ENCODE data around the gene GRID2IP. TPM values are rescaled to one million over a fixed set of nuclear protein-coding genes. Genes with fewer than 3 reads are reported as not detected.
"Not testable (repeated sequence)": the region's sequence is repeated elsewhere in the genome, so short reads cannot be mapped to it uniquely, and the experiment has no call there.

The GRID2IP gene
- total and polyA plus RNA-seq, 2 donors (not counting 1 experiment from before 2014, with no cell fraction given): 0.72 to 1.7 TPM

GRCh38 chr7:6475433-6476186, 75.7 kb downstream of the GRID2IP start:
- Histone ChIP-seq H3K27me3 (replicated peaks in 1 of 4; ENCODE audit: control extremely low read depth in 1 of 4, control insufficient read depth in 3 of 4, insufficient read depth in 4 of 4, low read length in 3 of 4) (no peaks in the 10 kb centered on the region), H3K9me3 (ENCODE audit: control extremely low read depth in 1 of 3, control insufficient read depth in 2 of 3, insufficient read depth in 1 of 3, low read length in 2 of 3) (no peaks in the 10 kb centered on the region), H3K36me3 (replicated peaks in 1 of 2; ENCODE audit: control extremely low read depth in 1 of 2, control insufficient read depth in 1 of 2, extremely low read depth in 1 of 2, insufficient read depth in 2 of 2, low read length in 1 of 2) (peaks cover 0 to 30% of the 10 kb centered on the region in 2 experiments), H3K4me3 (ENCODE audit: control extremely low read depth in 1 of 5, extremely low read depth in 1 of 5, insufficient read depth in 1 of 5, low read depth in 2 of 5, low read length in 4 of 5) (no peak overlapping the region), H4K20me1 (ENCODE audit: control insufficient read depth, insufficient read depth, low read length, poor library complexity, severe bottlenecking) (peaks cover 62% of the 10 kb centered on the region), H3K4me2 (replicated peaks; ENCODE audit: low read depth, low read length, poor library complexity, severe bottlenecking) (no peak overlapping the region), H3K4me1 (ENCODE audit: control insufficient read depth in 2 of 2, insufficient read depth in 2 of 2, low read length in 2 of 2) (peaks cover 5 to 27% of the 10 kb centered on the region in 2 donors), H3K9ac (ENCODE audit: low read length) (no peak overlapping the region), H2AFZ (ENCODE audit: insufficient read depth, low read depth, low read length, poor library complexity, severe bottlenecking) (no peak overlapping the region), H3K27ac (ENCODE audit: low read length in 2 of 2) (no peak overlapping the region), H3K79me2 (ENCODE audit: control insufficient read depth, insufficient read depth, low read length) (peaks cover 66% of the 10 kb centered on the region)
- WGBS (ENCODE audit: insufficient coverage): 60% methylated on average over 1 of the region's 3 CpGs
- TF ChIP-seq CTCF (IDR thresholded peaks at IDR 0.05): no peak
- no peak for TF ChIP-seq EZH2 (IDR thresholded peaks at IDR 0.05; ENCODE audit: borderline replicate concordance, insufficient read depth, low read depth, low read length, poor library complexity, severe bottlenecking)
- intact Hi-C loops (cut with micrococcal nuclease): no loop called here
- H3K9me3 Mint-ChIP-seq (ENCODE audit: insufficient read depth): no peaks in the 10 kb centered on the region
- H3K4me1 Mint-ChIP-seq: peaks cover 51% of the 10 kb centered on the region
- ATAC-seq (ENCODE audit: low read depth) (no peak), DNase-seq (no peak)
- no peak overlapping the region for H3K27ac Mint-ChIP-seq
- ChIA-PET CTCF (no interaction called here), POLR2A (no interaction called here)
- H3K4me3 Mint-ChIP-seq: no peak overlapping the region
- no peaks in the 10 kb centered on the region for H3K27me3 Mint-ChIP-seq

GRCh38 chr7:6465862-6466261, 85.4 kb downstream of the GRID2IP start:
- H3K9me3 Mint-ChIP-seq (ENCODE audit: insufficient read depth): no peaks in the 10 kb centered on the region
- Histone ChIP-seq H3K27ac (ENCODE audit: low read length in 2 of 2) (no peak overlapping the region), H3K4me3 (ENCODE audit: control extremely low read depth in 1 of 5, extremely low read depth in 1 of 5, insufficient read depth in 1 of 5, low read depth in 2 of 5, low read length in 4 of 5) (no peak overlapping the region), H2AFZ (ENCODE audit: insufficient read depth, low read depth, low read length, poor library complexity, severe bottlenecking) (no peak overlapping the region), H3K9ac (ENCODE audit: low read length) (no peak overlapping the region), H3K4me2 (replicated peaks; ENCODE audit: low read depth, low read length, poor library complexity, severe bottlenecking) (no peak overlapping the region), H3K27me3 (replicated peaks in 1 of 4; ENCODE audit: control extremely low read depth in 1 of 4, control insufficient read depth in 3 of 4, insufficient read depth in 4 of 4, low read length in 3 of 4) (no peaks in the 10 kb centered on the region), H3K9me3 (ENCODE audit: control extremely low read depth in 1 of 3, control insufficient read depth in 2 of 3, insufficient read depth in 1 of 3, low read length in 2 of 3) (no peaks in the 10 kb centered on the region), H3K4me1 (ENCODE audit: control insufficient read depth in 2 of 2, insufficient read depth in 2 of 2, low read length in 2 of 2) (peaks cover 0 to 3% of the 10 kb centered on the region in 2 donors), H4K20me1 (ENCODE audit: control insufficient read depth, insufficient read depth, low read length, poor library complexity, severe bottlenecking) (no peaks in the 10 kb centered on the region), H3K79me2 (ENCODE audit: control insufficient read depth, insufficient read depth, low read length) (no peaks in the 10 kb centered on the region), H3K36me3 (replicated peaks in 1 of 2; ENCODE audit: control extremely low read depth in 1 of 2, control insufficient read depth in 1 of 2, extremely low read depth in 1 of 2, insufficient read depth in 2 of 2, low read length in 1 of 2) (peaks cover 5 to 52% of the 10 kb centered on the region in 2 experiments)
- WGBS (ENCODE audit: insufficient coverage): 98% methylated on average over 5 of the region's 8 CpGs
- TF ChIP-seq CTCF (IDR thresholded peaks at IDR 0.05) (no peak), EZH2 (IDR thresholded peaks at IDR 0.05; ENCODE audit: borderline replicate concordance, insufficient read depth, low read depth, low read length, poor library complexity, severe bottlenecking) (no peak)
- no peak overlapping the region for H3K4me3 Mint-ChIP-seq
- H3K27me3 Mint-ChIP-seq: no peaks in the 10 kb centered on the region
- intact Hi-C loops (cut with micrococcal nuclease): no loop called here
- peaks cover 6% of the 10 kb centered on the region for H3K4me1 Mint-ChIP-seq
- CTCF ChIA-PET: no interaction called here
- no peak for ATAC-seq (ENCODE audit: low read depth)
- POLR2A ChIA-PET: no interaction called here
- no peak for DNase-seq
- H3K27ac Mint-ChIP-seq: no peak overlapping the region

- H3K4me3 ChIP-seq (ENCODE audit: control extremely low read depth in 1 of 5, extremely low read depth in 1 of 5, insufficient read depth in 1 of 5, low read depth in 2 of 5, low read length in 4 of 5); H2AFZ ChIP-seq (ENCODE audit: insufficient read depth, low read depth, low read length, poor library complexity, severe bottlenecking); H3K9ac ChIP-seq (ENCODE audit: low read length); H3K4me1 ChIP-seq (ENCODE audit: control insufficient read depth in 2 of 2, insufficient read depth in 2 of 2, low read length in 2 of 2); H3K79me2 ChIP-seq (ENCODE audit: control insufficient read depth, insufficient read depth, low read length); H4K20me1 ChIP-seq (ENCODE audit: control insufficient read depth, insufficient read depth, low read length, poor library complexity, severe bottlenecking); H3K27ac ChIP-seq (ENCODE audit: low read length in 2 of 2); ATAC-seq (ENCODE audit: low read depth); H3K27me3 Mint-ChIP-seq; H3K4me3 Mint-ChIP-seq; H3K4me2 ChIP-seq (replicated peaks; ENCODE audit: low read depth, low read length, poor library complexity, severe bottlenecking); H3K27ac Mint-ChIP-seq; H3K9me3 Mint-ChIP-seq (ENCODE audit: insufficient read depth); H3K4me1 Mint-ChIP-seq; H3K27me3 ChIP-seq (replicated peaks in 1 of 4; ENCODE audit: control extremely low read depth in 1 of 4, control insufficient read depth in 3 of 4, insufficient read depth in 4 of 4, low read length in 3 of 4); CTCF ChIA-PET; DNase-seq; intact Hi-C loops (cut with micrococcal nuclease); H3K9me3 ChIP-seq (ENCODE audit: control extremely low read depth in 1 of 3, control insufficient read depth in 2 of 3, insufficient read depth in 1 of 3, low read length in 2 of 3): not testable (repeated sequence)
- peaks cover 5 to 42% of the 10 kb centered on the region in 2 experiments for H3K36me3 ChIP-seq (replicated peaks in 1 of 2; ENCODE audit: control extremely low read depth in 1 of 2, control insufficient read depth in 1 of 2, extremely low read depth in 1 of 2, insufficient read depth in 2 of 2, low read length in 1 of 2)
- WGBS (ENCODE audit: insufficient coverage): no CpG with 5 or more reads among the region's 5 CpGs
- POLR2A ChIA-PET: interaction anchor here (0.7 kb wide), 1 partner anchor 54 kb away, joined by 4 read pairs; no protein-coding TSS in a partner anchor
These were observed 87.7 kb downstream of the GRID2IP start for GRCh38 chr7:6463609-6464008.

All from B cell (primary cell).